ENCODE results near the gene INIP.

DNA sequence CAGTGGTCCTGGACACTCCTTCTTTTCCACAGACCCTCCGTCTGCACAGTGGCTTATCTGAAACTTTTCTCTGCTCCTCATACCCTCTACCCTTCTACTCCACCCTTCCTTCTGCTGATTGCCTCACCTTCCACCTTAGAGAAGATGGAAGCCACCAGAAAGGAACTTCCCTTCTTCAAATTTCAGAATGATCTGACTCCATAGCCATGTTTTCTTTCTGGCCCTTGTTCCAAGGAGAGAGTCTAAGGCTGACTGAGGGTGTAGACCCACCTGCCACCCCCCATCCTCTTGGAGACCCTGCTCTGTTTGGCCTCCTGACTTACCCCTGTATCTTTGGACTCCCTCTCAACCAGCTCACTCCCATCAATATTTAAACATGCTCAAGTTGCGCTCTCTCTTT is 40.0 kb upstream of the INIP start:
- no peak for TF ChIP-seq SP1 (IDR thresholded peaks at IDR 0.05)
- TF ChIP-seq FOXK2 (IDR thresholded peaks at IDR 0.05) = no peak
- no peak for TF ChIP-seq FOXM1 (IDR thresholded peaks at IDR 0.05; ENCODE audit: borderline replicate concordance)
- TF ChIP-seq SUZ12 (IDR thresholded peaks at IDR 0.05) = no peak
- TF ChIP-seq BHLHE40 (IDR thresholded peaks at IDR 0.05; ENCODE audit: borderline replicate concordance) = no peak
- no peak for TF ChIP-seq LEF1 (IDR thresholded peaks at IDR 0.05; ENCODE audit: borderline replicate concordance)
- no peak for TF ChIP-seq ELF4 (IDR thresholded peaks at IDR 0.05)
- TF ChIP-seq CTBP1 (IDR thresholded peaks at IDR 0.05; ENCODE audit: borderline replicate concordance) = no peak
- TF ChIP-seq NFRKB (IDR thresholded peaks at IDR 0.05) = no peak
- TF ChIP-seq ARNT (IDR thresholded peaks at IDR 0.05) = no peak
- no peak for TF ChIP-seq TARDBP (IDR thresholded peaks at IDR 0.05)
- TF ChIP-seq, protein P1, sequence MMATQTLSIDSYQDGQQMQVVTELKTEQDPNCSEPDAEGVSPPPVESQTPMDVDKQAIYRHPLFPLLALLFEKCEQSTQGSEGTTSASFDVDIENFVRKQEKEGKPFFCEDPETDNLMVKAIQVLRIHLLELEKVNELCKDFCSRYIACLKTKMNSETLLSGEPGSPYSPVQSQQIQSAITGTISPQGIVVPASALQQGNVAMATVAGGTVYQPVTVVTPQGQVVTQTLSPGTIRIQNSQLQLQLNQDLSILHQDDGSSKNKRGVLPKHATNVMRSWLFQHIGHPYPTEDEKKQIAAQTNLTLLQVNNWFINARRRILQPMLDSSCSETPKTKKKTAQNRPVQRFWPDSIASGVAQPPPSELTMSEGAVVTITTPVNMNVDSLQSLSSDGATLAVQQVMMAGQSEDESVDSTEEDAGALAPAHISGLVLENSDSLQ (IDR thresholded peaks at IDR 0.05) = no peak
- no peak for TF ChIP-seq FOXA1 (IDR thresholded peaks at IDR 0.05)

Measured in HEK293T (cell line).